Measurements from ENCODE around the gene ANTXR1. TPM values are rescaled to one million over a fixed set of nuclear protein-coding genes. Genes with fewer than 3 reads are reported as not detected.

ANTXR1 gene
- total RNA-seq, 1 experiment from 2014 or later: 25.7 TPM

- RAD21 ChIA-PET (ENCODE audit: low non-redundant PET in 1 of 2, low total read pairs in 2 of 2, uncharacterized antibody in 2 of 2, unreplicated experiment in 2 of 2): no interaction called here
- H3K9ac ChIP-seq (ENCODE audit: low read length): no peak overlapping the region
- ATAC-seq (no peak), DNase-seq (ENCODE audit: low read depth, low spot score) (no peak)
- no peaks in the 10 kb centered on the region for H3K36me3 ChIP-seq (ENCODE audit: control insufficient read depth in 1 of 2, insufficient read depth in 2 of 2, low read length in 2 of 2)
- CTCF ChIA-PET: no interaction called here
- TF ChIP-seq EZH2phosphoT487 (IDR thresholded peaks at IDR 0.05; ENCODE audit: borderline replicate concordance): no peak
- POLR2A ChIA-PET: no interaction called here
- H3K27me3 ChIP-seq (ENCODE audit: insufficient read depth, low read length): no peaks in the 10 kb centered on the region
- H3K4me1 ChIP-seq (ENCODE audit: control insufficient read depth in 1 of 2, insufficient read depth in 2 of 2, low read length in 2 of 2): no peaks in the 10 kb centered on the region
- H2AFZ ChIP-seq (ENCODE audit: low read depth, low read length, poor library complexity, severe bottlenecking): no peak overlapping the region
- BruUV-seq (replicated peaks): no TSS peak
- intact Hi-C loops (cut with micrococcal nuclease): no loop called here
- no peak overlapping the region for H3K4me3 ChIP-seq (replicated peaks in 1 of 2; ENCODE audit: low read depth in 1 of 2, low read length in 2 of 2)
- H3K9me3 ChIP-seq (ENCODE audit: control insufficient read depth in 1 of 2, insufficient read depth in 1 of 2, low read depth in 1 of 2, low read length in 2 of 2): no peaks in the 10 kb centered on the region
- no peak overlapping the region for H3K27ac ChIP-seq (ENCODE audit: low read depth, low read length)
- no peak overlapping the region for H3K4me2 ChIP-seq (ENCODE audit: low read length)
- H3K79me2 ChIP-seq (ENCODE audit: insufficient read depth, low read length): no peaks in the 10 kb centered on the region
- H3K9me2 ChIP-seq (ENCODE audit: insufficient read depth): 0 out of 2 replicates have a peak, but pooled peaks cover 3% of the 10 kb centered on the region
- H4K20me1 ChIP-seq (ENCODE audit: insufficient read depth): no peaks in the 10 kb centered on the region
These were observed 48.0 kb downstream of the ANTXR1 start for GRCh38 chr2:69060938-69061501.

DNA sequence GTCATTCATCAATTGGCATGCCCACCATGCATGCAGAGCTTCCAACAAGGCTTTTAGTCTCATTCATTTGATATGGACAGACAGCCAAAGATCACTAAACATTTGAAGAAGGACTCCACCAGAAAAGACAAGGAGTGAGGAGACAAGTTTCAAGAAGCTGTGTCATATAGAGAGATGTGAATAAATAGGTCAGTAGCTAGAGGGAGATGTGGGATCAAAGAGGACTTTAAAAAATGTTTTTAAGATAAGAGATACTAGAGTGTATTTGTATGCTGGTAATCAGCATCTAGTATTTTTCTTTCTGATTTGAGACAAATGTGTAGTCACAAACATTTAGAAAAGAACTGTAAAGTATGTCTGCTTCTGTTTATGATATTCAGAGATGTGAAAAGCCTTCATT, 48.5 kb downstream of the ANTXR1 start:
- Histone ChIP-seq H3K9ac (ENCODE audit: low read length) (no peak overlapping the region), H3K9me2 (ENCODE audit: insufficient read depth) (0 out of 2 replicates have a peak, but pooled peaks cover 3% of the 10 kb centered on the region), H3K36me3 (ENCODE audit: control insufficient read depth in 1 of 2, insufficient read depth in 2 of 2, low read length in 2 of 2) (no peaks in the 10 kb centered on the region), H3K4me3 (replicated peaks in 1 of 2; ENCODE audit: low read depth in 1 of 2, low read length in 2 of 2) (no peak overlapping the region), H3K4me2 (ENCODE audit: low read length) (no peak overlapping the region), H4K20me1 (ENCODE audit: insufficient read depth) (no peaks in the 10 kb centered on the region), H3K27me3 (ENCODE audit: insufficient read depth, low read length) (no peaks in the 10 kb centered on the region), H3K9me3 (ENCODE audit: control insufficient read depth in 1 of 2, insufficient read depth in 1 of 2, low read depth in 1 of 2, low read length in 2 of 2) (no peaks in the 10 kb centered on the region), H3K27ac (ENCODE audit: low read depth, low read length) (no peak overlapping the region), H3K4me1 (ENCODE audit: control insufficient read depth in 1 of 2, insufficient read depth in 2 of 2, low read length in 2 of 2) (no peaks in the 10 kb centered on the region), H2AFZ (ENCODE audit: low read depth, low read length, poor library complexity, severe bottlenecking) (no peak overlapping the region), H3K79me2 (ENCODE audit: insufficient read depth, low read length) (no peaks in the 10 kb centered on the region)
- intact Hi-C loops (cut with micrococcal nuclease): no loop called here
- ChIA-PET RAD21 (ENCODE audit: low non-redundant PET in 1 of 2, low total read pairs in 2 of 2, uncharacterized antibody in 2 of 2, unreplicated experiment in 2 of 2) (no interaction called here), POLR2A (no interaction called here), CTCF (no interaction called here)
- ATAC-seq (no peak), DNase-seq (ENCODE audit: low read depth, low spot score) (no peak)
- BruUV-seq (replicated peaks): no TSS peak
- TF ChIP-seq SRF (IDR thresholded peaks at IDR 0.05; ENCODE audit: low read depth): no peak
- TF ChIP-seq RAD21 (IDR thresholded peaks at IDR 0.05; ENCODE audit: low read depth): peak; percentile 20; the same call in 1 of the 2 replicates

Measured in HCT116 (cell line).